HG03097 (cell line): ENCODE data around the gene GALNT2.

Source experiments
- ATAC-seq: cut with Tn5 transposase; IDR thresholded peaks from one replicate; pipeline ENCODE4 v1.9.1; 2021; ENCODE audit not compliant: unreplicated experiment, low FRiP score

GALNT2 gene

DNA sequence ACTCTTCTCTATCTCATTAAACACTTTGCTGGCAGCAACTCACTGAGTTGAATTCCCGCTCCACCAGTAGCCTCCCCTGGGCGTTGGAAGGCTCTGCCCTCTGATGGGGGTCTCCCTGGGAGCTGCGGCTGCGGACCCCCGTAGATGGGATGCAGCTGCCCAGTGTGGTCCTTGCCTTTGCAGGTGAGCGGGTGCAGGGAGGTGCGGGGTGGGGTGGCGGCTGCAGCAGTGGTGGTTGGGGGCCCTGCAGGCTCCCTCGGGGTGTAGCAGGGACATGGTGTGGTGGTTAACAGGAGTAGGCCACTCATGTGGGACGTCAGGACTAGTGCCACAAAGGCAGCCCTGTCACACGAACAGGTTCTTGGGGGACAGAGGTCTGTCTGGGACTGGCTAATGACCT is 42.0 kb downstream of the GALNT2 start:
- no peak for ATAC-seq

DNA sequence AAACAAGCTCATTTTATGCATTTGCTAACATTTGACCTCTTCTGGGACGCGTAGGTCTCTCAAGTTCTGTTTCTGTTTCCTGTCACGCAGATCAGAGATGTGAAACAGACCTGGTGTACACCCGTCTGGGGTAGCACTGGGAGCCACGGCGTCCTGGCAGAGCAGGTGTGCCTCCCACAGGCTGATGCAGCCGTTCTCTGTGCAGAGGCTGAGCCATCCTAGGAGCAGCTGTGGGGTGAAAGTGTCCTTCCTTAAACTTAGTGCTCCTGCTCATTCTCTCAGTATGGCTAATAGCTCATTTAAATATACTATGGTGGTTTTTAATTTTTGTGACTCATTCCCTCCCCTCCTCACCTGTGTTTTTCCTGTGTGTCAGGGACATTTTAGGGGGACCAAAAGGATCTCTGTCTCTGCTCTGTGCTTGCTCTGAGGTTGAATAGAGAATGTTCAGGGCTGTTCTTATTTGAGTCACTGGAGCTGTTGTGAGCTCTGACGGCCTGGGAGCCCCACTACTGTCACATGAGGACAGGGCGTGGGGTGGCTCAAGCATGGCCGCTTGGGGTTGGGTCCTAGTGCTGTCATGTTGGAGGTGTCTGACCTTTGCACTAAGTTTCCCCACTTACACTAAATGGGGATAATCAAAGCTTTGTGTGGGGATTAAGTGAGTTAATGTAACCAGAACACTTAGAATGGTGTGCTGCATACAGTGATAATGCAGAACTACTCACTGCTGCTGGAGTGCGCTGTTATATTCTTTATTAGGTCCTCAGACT is 43.0 kb downstream of the GALNT2 start:
- ATAC-seq: peak; percentile 83

DNA sequence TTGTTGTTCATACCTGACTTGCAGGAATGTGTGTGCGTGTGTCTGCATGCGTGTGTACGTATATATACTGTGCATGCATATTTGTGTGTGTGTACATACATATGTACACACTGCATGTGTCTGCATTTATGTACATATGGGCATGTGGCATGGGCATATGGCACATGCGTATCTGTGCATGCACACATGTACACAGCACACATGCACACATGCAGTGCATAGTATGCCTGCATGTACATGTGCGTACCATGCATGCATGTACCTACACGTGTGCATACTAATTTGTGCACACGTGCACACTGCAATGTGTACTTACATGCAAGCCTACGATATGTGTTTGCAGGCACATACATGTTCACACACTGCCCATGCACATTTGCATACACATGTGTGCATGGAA is 43.9 kb downstream of the GALNT2 start:
- no peak for ATAC-seq

DNA sequence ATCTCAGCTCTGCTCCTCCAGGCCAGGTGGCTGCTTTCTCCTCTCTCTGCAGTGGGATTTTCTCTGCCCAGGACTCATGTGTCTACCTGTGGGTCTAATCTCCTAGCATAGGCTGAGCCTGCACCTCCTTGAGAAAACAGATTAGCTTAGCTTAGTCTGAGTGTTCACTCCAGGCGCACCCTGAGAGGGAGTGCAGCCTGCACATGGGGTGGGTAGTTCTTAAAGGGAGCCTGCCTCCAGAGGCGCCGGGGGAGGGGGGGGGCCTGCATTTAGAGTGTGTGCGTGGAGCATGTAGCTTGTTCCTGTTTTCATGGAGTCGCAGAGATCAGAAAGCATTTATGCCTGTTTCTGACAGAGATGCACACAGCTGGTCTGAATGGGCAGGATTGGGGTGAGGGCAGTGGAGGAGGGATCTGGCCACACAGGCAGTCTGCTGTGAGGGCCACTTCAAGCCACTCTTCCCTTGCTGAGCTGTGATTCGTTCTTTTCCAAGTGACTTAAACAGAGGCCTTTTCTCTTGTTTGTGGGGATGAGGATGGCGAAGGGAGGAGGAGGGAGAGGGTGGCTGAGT is 45.2 kb downstream of the GALNT2 start:
- ATAC-seq: no peak

DNA sequence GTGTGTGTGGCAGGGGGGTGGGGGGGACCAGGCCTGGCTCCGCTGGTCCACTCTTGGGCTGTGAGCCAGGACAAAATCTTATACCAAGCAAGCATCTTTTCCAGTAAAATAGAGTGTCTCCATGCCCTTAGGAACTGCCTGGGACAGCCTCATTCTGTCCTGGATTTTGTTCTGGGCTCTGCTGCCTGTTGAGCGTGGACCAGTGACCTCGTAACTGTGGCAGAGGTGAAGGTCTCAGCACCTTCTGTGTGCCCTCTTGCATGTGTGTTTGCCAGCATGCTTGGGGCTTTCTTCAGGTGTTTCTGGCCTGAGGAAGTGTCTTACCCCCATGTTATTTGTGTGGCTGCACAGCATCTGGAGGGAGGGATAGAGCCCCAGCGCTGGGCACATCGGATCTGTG is 45.7 kb downstream of the GALNT2 start:
- ATAC-seq: no peak

DNA sequence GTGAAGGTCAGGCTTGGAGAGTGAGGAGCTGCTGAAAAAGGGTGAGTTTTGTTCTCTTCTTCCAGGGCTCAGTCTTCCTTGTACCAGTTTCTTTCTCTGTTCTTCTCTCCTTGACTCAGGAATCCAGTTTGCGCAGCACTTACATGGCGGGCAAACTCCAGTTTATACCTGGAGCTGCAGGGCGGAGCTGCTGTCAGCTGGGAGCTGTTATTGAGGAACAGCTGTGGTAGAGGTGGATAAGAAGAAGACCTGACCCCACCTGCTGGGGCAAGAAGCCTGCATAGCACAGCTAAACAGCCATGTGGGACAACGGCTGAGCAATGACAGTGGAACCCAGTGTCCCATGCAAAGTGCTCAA is 46.2 kb downstream of the GALNT2 start:
- ATAC-seq: no peak

DNA sequence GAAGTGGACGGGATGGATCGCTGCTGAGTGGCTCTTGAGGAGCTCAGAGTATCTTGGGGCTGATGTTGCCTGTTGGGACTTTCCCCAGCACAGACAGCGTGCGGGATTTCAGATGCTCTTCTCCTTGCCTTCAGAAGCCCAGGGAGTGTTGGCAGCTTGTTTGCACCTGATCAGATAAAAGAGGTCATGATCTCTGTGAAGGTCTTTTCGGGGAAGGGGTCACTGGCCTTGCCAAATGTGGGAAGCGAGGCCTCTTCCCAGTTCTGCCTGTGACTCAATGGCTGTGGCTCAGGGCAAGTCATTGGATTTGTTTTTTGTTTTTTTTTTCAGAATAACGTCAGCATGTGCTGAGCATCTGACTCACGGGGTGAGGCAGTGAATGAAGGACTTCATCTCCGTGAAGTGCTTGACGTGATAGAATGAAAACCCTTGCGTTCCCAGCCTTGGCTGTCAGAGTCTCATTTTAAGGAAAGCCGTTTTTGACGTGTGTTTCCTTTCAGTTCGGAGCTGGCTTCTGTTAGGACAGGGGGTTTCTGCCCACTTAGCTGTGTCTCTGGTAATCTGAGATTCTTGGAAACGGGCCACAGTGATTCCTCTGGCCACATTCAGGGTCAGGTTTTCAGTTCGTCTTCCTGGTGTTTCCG is 46.7 kb downstream of the GALNT2 start:
- no peak for ATAC-seq

DNA sequence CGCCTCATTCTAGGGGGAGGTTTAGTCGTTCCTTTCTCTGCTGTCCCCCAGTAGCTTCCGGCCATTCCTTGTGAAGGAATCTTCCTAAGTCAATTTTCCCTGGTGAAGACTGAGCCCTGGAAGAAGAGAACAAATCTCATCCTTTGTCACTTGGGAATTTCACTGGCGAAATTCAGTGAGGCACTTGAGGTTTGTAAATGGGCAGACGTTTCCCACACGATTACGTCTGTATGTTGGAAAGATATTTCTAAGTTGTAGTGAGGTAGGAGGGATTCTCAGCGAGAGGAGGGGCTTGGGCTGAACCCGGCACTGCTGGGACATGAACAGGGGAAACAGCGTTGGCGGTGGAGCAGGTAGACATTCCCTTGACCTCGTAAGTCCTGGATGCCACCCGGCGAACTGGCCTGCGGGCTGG is 47.2 kb downstream of the GALNT2 start:
- ATAC-seq: no peak

DNA sequence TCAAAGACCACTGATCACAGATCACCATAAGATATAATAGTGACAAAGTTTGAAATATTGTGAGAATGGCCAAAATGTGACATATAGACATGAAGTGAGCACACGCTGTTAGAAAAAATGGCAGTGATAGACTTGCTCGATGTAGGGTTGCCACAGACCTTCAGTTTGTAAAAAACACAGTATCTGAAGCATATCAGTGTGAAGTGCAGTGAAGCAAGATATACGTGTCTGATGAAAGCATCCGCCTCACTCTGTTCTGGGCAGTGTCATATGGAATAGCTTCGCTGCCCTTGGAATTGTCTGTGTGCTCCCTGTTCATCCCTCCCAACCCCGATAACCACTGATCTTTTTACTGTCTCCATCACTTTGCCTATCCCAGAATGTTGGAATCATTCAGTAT is 50.7 kb downstream of the GALNT2 start:
- no peak for ATAC-seq

DNA sequence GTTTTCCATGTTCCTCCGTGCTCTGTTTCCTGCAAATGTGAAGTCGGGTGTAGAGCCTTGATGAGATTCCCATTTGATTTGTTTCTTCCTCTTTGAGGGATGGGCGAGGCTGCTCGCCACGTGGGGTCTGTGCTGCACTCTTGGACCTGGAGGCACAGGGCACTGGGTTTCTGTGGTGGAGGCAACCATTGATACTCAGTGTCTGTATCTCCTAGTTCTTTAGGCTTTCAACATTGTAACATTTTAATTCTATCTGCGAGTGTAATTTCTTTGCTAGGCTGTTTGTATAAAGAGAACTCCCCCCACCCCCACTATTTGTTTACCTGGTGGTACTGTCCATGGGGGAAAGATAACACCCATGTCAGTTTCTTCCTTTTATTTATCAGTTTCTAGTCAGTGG is 52.3 kb downstream of the GALNT2 start:
- ATAC-seq: no peak

DNA sequence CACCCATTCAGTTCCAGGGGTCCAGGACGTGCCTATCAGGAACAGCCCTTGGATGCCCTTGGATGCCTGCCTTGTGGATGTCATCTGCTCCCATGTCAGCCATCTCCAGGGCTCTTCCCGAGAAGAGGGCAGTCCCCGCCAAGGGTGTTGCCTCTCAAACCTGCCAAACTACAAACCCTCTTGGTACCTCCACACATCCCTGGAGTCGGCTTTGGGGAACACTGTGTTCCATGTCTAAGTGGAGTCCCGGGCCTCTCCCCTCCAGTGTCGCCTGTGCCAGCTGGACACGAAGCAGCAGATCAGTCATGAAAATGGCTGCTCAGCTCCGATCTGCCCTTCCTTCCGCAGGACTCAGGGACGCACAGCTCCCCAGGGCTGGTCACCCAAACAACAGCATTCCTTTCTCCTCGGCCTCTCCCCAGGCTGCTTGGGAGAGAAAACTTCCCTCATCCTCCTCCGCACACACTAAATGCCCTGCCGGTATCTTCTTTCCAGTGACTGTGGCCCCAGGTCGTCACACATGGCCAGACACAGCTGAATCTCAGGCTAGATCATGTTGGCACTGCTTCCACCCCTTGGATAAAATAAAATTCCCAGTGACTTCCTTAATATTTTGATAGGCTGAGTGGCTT is 53.4 kb downstream of the GALNT2 start:
- no peak for ATAC-seq

DNA sequence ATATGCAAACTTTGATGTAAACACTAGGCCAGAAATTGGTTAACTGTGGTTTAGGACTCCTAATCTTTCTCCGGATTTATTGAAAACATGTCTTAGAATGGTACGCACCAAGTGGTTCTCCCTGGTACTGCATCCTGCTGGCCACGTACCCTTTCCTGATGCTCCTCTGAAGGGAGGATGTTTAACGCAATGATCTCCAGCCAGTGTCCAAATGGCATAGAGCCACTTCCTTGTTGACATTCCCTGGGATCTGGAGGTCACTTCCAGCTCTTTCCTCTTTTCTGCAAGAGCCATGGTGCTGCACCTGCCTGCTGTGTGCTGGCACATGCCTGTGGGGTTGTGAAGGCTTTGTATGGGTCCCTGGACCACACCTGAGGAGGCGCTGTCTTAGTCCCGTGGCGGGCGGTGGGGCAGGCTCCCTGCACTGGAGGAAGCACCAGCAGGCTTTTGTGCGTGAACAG is 53.9 kb downstream of the GALNT2 start:
- ATAC-seq: no peak

DNA sequence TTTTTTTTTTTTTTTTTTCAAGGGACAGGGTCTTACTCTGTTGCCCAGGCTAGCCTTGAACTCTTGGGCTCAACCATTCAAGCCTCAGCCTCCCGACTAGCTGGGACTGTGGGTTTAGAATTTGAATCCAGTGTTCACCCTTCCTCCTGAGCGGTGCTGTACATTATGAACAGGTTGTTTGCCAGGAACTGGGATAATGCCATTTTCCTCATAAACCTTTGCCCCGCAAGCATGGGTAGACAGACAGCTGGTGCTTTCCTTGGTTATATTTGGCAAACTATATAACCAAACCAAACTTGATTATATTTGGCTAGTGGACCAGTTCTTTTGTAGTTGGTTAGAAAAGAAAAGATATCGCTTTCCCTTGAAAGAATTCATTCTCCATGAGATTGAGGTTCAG is 54.9 kb downstream of the GALNT2 start:
- ATAC-seq: no peak

DNA sequence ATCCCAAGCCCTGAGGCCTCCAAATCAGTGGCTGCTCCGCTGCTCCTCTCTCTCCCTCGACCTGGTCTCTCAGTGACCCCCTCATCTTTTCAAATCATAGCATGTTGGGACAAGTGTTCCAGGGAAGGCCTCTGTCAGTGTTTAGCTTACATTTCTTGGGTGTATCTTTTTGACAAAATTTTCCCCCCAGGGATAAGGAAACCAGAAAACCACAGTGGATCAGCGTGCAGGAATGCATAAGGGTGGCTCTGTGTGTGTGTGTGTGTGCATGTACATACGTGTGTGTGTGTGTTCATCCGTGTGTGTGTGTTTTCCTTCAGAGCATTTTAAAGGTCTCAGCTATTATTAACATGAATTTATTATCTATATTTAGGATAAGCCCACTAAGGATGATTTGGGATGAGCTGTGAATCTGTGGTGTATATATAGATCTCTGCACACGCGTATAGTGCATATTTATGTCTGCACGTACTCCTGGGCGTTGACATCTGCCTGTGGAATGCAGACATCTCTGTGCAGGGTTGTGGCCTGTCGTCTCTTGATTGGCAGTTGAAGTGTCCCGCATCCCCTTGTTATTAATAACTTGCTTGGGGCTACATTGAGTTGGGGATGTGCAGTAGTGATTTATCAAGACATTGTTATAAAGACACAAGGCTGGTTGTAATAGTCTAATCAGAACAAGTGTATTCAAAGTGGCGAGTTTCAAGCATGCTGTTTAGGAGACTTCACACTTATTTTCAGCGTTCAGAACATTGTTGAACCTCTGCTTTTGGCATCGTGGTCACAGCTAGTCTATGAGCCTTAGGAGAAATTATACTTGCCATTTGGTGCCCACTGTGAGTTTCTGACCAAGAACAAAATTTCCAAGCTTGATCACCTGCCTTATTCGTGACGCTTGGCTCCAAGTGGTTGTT is 55.6 kb downstream of the GALNT2 start:
- no peak for ATAC-seq

DNA sequence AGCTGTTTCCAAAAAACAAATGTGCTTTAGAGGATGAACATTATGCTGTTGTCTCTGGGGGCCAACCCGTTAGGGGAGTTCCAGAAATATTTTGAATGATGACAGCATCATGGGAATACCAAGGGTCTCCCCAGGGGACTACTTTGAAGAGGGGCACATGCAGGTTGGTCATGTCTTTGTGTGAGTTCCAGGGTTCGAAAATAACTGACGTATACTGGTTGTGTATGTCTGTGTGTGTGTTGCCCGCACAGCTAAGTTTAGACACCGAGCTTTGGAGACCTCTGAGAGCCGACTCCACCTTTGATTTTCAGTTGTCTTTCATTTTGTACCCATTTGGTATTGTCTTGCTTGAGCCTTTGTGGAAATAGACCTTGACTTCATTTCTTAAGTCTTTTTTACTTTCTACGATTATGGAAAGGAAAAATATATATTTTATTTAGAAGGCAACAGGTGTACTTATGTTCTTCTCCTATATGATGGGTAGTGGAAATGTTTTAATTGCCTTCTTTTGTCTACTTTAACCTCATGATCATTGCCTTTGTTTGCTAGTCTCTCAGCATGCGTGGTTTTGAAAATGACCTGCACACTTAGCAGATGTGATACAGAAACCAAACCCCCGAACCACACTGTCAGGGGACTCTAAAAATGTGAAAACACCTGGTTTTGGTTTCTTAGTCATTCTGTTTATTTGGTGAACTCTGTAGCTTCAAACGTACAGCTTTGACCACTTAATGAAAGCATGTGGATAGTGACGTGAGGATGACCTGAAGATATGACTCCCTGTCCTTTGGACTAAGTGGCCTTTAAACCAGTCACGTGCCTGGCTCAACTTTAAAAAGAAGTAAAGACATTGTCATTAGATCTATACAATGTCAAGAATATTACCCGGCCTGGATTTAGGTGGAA is 56.5 kb downstream of the GALNT2 start:
- peak; percentile 78 for ATAC-seq

DNA sequence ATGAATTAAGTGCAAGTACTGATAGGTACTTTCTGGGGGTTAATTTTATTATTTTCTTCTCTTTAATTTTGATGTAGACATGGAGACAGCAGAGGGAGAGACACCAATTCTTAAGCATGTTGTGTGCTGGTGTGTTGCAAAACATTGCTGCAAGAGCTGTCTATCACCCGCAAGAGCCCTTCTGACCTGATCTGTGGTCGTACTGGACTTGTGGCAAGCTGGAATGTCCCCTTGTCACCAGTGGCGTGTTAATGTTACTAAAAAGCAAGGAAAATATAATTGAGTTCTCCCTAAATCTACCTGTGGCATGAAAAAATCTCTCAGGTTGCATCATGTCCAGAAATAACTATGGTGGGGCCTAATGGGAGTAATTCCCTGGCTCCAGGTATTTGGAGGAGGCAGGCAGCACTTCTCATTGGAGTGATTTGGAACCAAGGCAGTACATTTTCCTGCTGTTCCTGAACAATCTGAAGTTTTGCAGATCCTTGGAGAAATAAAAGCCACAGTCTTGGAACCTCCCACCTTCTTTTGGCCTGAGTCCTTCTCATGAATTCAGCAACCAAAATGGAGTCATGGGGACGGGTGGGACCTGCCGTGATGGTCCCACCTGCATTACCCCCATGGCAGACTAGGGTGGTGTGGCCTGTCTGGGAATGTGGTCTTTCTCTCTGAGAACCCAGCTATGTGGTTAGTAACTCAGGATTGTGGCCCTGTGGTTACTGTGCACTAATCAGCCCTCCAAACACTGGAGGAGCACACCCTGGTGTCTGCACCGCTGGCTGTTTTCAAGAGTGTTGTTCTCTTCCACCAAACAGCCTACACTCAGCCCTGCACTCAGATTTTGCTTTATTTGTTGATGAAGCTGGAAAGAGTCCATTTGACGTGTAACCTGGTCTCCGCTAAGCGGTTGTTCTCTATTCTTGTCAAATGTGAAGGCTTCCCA is 57.4 kb downstream of the GALNT2 start:
- no peak for ATAC-seq

DNA sequence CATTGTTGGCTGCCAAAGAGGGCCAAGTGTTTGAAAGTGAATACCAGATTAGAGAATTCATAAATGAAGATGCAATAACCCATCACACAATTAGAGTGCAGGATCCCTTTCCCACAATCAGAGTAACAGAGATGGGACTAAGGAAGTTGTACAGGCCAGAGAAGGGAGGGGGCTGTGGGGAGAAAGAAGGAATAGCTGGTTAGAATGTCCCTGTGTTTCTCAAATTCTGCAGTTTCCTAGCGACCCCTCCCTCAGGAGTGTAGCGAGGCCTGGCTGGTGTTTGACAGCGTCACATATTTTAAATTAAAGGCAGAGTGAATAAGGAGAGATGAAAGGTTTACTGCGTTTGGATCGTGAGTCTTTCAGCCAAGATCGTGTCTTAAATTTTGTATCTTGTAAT is 58.1 kb downstream of the GALNT2 start:
- no peak for ATAC-seq
